Left renal cortex interstitium (tissue), 4 donors: ENCODE measurements around the gene TAS2R8. TPM values are rescaled to one million over a fixed set of nuclear protein-coding genes. Genes with fewer than 3 reads are reported as not detected.
"Not testable (repeated sequence)": the region's sequence is repeated elsewhere in the genome, so short reads cannot be mapped to it uniquely, and the experiment has no call there.

ENCODE experiments used
- DNase-seq, 4 donors: peaks; one replicate each; pipeline ENCODE4 v3.0.0-alpha.2; 2013; ENCODE audit warnings: low read depth in 4 of 4, low spot score in 2 of 4, missing footprints in 1 of 4
- polyA plus RNA-seq, 4 donors: library from polyadenylated mRNA; unstranded; fragments of 120-200 nt; gene quantifications; one replicate each; pipeline ENCODE4 v1.2.1, GENCODE V29; 2013; ENCODE audit not compliant: insufficient read length in 4 of 4

TAS2R8 gene
- polyA plus RNA-seq = not detected

DNA sequence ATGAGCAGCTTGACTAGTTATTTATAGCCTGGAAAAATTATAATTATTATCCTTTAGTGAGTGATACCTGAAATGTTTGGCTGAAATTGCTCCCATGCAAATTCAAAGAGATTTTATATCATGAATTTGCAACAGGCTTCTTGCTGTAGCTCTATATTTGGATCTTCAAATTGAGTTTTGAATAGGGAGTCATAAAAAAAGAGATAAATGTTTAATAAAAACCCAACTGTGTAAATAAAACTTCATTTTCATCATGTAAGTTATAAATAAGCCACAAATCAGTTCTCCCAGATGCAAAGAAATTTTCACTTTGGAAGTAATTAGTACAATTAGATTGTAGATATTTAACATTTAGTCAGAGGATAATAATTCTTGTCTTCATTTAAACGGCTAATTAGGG lies at the start of gene TAS2R8:
TAS2R8 (minus strand) TSS at position 101 of the 400 bp plus-strand sequence. CDS start 306 bp downstream, outside the sequence.
- DNase-seq = no peak

- no peak for DNase-seq
These were observed 48.7 kb upstream of the TAS2R8 start for GRCh38 chr12:10855807-10856206.

- no peak for DNase-seq
These were observed 46.7 kb upstream of the TAS2R8 start for GRCh38 chr12:10853776-10854175.

DNA sequence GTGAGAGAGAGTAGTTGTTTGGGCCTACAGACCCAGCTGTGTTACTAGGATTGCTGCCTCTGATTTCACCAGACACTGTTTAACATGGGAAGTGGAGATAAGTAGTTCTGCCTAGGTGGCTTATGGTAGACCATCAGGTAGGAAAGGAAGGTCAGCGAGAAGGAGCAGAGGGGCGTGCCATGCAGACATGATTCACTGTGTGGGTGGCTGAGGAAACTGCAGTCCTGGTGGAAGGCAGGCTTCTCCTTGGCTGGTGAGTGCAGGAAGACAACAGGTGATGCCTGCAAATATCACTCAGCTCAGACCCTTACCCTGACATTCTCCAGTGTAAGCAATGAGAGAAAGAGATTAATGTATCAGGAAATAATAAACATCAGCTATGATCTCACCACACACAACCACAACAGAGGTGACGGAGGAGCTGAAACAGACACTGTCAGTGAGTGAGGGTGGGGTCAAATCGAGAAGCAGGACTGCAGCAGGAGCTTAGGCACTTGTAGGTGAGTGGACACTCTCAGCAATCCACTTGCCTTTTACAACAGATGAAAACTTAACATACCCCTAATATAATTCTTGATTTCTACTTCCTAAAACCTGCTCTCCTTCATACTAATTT lies 44.3 kb upstream of the TAS2R8 start:
- no peak for DNase-seq

- no peak for DNase-seq
These were observed 42.4 kb upstream of the TAS2R8 start, which contains the start of gene PRR4 for GRCh38 chr12:10849425-10849878. PRR4 (minus strand) TSS chr12:10849475; CDS start chr12:10849437, 38 bp downstream.

GRCh38 chr12:10847744-10848143 lies 40.7 kb upstream of the TAS2R8 start:
- DNase-seq = no peak

GRCh38 chr12:10842862-10843261 lies 35.8 kb upstream of the TAS2R8 start:
- DNase-seq = no peak

DNA sequence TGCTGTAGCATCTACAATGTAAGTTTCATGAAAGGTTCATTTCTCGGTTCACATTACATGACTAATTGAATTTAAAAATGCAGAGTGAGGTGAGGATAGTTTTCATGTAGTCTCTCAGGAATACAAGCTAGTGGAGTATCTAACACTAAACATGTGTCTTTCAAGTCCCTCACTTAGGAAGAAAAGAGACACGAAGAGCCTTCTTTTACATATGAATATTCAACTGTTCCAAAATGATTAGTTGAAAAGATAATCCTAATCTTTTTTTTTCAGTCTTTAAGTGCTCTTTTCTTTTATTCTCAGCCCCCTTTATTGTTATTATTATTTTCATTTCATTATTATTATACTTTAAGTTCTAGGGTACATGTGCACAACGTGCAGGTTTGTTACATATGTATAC lies 31.4 kb upstream of the TAS2R8 start:
- DNase-seq = no peak

DNA sequence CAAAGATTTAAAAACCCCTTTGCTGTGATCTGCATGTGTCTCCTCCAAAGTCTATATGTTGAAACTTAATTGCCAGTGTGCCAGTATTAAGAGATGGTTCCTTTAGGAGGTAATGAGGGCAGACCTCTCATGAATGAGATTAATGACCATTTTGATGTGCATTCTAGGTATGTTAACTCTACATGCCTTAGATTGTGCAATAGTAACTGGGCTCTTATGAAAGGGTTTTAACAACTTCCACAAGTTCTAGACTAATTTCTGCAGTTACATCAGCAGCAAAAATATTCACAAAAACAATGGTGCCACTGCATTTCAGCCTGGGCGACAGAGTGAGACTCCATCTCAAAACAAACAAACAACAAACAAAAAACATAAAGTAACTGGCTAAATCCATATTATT lies 22.9 kb upstream of the TAS2R8 start:
- DNase-seq = no peak

GRCh38 chr12:10826258-10826657 lies 19.2 kb upstream of the TAS2R8 start, which contains the start of gene TAS2R10:
TAS2R10 (minus strand) TSS chr12:10826358; CDS start chr12:10826269, 89 bp downstream.
- DNase-seq = no peak

DNA sequence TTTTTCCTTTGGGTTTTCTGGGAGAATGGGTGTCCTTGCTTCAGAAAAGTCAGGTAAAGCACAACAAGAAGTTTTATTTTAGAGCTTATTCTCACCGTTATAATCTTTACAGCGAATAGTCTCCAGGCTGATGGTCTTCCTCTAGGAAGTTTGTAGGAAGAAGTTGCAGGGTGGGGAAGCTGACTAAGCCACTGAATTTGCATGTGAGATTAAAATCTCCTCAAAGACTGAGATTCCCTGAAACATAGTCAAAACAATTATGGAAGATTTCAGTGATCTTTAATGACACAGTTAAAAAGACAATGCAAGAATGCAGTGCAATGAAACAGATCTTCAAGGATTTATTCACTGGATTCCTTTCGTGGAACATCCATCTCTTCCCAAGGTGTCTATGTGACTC lies 17.9 kb upstream of the TAS2R8 start:
- no peak for DNase-seq

DNA sequence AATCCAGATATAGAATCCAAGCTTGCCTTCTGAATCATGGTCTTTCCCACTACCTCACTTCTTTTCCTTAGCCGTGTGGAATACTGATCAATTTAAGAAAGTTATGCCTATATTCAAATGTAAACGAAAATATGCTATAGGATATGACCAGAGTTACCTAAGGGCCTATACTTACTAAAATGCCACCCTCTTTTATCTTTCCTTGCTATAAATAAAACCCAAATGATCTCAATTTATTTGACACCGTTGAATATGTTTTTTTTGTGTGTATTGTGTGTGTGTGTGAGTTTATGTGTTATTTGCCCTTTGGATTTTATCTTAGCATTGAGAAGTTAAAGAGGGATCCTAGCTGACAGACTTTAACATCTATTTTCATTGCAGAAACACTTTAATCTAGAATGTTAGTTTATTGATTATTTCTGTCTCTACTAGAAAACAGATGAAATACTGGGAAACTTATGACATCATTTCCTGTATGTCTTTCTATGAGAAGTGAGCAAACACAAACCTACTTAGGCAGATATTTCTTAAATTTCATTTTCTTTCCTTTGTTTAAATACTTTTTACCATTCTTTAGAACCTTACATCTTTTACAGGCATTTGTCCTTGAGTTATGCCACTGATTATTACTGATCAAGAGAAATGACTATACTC lies 4.9 kb upstream of the TAS2R8 start:
- DNase-seq = no peak

- DNase-seq = no peak
These were observed 3.0 kb upstream of the TAS2R8 start, which contains the start of gene TAS2R9 for GRCh38 chr12:10810068-10810467. TAS2R9 (minus strand) TSS chr12:10810168; CDS start chr12:10810075, 93 bp downstream.

- DNase-seq = no peak
These were observed 4.5 kb downstream of the TAS2R8 start, which contains the start of gene TAS2R7 for GRCh38 chr12:10802587-10802986. TAS2R7 (minus strand) TSS chr12:10802627; CDS start chr12:10802570, 57 bp downstream.

GRCh38 chr12:10801741-10802140 lies 5.3 kb downstream of the TAS2R8 start:
- DNase-seq = no peak

DNA sequence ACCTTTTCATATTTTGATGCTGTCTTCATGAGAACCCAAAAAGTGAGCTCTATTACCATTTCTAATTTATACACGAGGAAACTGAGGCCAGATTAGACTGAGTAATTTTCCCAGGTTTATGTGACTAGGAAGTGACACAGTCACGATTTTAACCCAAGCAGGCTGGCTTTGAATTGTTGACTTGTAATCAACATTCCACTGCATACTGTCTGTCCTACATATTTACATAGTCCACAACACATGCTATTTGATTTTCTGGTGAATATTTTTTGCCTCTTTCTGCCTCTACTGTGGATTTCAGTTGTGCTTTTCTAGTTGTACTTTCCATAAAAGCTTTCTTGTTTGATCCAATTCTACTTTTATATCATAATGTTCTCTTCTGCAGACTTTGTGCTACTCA lies 12.9 kb downstream of the TAS2R8 start:
- no peak for DNase-seq

GRCh38 chr12:10791769-10792168 lies 15.3 kb downstream of the TAS2R8 start:
- DNase-seq = not testable (repeated sequence)

DNA sequence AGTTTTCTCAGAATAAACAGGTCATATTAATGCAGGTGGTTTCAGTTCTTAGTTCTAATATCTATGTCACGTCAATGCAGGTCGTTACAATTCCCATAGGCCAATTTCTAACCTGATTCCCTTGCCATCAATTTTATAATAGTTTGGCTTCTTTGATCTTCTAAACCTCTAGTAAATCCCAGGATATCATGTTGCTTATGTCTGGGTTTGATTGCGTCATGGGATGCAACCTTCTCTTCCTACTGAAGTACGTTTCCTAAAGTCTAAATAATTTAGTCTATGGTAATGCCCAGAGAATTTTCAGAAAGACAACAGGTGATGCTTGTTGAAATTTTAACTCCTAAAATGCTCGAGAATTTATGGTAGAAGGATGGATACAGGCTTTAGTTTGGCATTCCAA lies 23.8 kb downstream of the TAS2R8 start:
- no peak for DNase-seq

DNA sequence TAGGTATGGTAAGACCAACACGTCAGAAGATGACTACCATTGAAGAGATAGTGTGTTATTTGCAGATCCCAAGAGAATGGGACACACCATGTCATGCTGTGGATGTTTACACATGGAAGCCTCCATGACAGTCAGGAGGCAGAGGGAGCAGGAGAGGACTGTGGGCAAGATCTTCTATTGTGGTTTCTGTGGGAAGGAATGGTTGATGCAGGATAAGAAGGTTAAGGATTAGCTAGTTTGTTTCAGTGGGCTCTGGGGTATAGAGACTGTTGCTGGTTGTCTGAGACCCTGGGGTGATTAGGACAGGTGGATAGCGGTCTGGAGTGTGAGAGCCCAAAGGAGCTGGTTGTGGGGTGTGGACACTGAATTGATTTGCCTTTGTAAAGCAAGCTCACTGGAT lies 28.0 kb downstream of the TAS2R8 start:
- no peak for DNase-seq

GRCh38 chr12:10771132-10771733 lies 35.9 kb downstream of the TAS2R8 start:
- no peak for DNase-seq

DNA sequence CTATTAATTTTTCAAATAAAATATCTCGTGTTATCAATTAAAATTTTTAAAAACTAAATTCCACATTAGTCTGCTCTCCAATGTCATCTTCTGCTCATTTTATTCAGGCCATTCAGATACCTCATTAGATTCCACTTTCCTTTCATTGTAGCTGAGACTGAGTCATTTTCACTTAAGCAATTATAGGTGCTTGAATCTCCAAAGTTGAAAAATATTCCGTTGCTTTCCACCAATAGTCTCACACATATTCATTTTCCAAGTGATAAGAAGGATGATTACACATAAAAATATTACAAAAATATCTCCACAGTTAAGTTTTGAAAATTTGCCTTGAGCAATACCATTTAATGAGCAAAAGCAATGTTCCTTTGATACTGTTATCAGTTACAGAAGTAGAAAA lies 47.4 kb downstream of the TAS2R8 start:
- no peak for DNase-seq
